PFSK-1 (cell line): ENCODE data around the gene GALNT10.

ENCODE experiments used
- FOXP2 ChIP-seq: optimal IDR thresholded peaks from 2 replicates; pipeline ENCODE3; 2011; ENCODE audit warnings: borderline replicate concordance, control low read depth, inconsistent platforms; ENCODE audit not compliant: insufficient read depth; ENCODE audit errors: extremely low read length, extremely low read depth
- POLR2AphosphoS5 ChIP-seq: IDR thresholded peaks from 2 replicates; pipeline ENCODE4 v1.6.1; 2012; ENCODE audit warnings: low read depth, mild to moderate bottlenecking, control low read depth, low read length, moderate library complexity
- SIN3A ChIP-seq: IDR thresholded peaks from 2 replicates; pipeline ENCODE4 v1.6.1; 2012; ENCODE audit warnings: mild to moderate bottlenecking, low read length, moderate library complexity, borderline replicate concordance; ENCODE audit not compliant: insufficient read depth
- TAF1 ChIP-seq: IDR thresholded peaks from 2 replicates; pipeline ENCODE4 v1.6.1; 2012; ENCODE audit warnings: low read length, control low read depth, borderline replicate concordance; ENCODE audit not compliant: insufficient read depth
- TF ChIP-seq, protein P1 (sequence below), 2 experiments: IDR thresholded peaks; 2 replicates each; pipeline versions ENCODE4 v1.6.1 to v1.8.0; 2011 to 2012; ENCODE audit warnings: low read depth in 2 of 2, low read length in 2 of 2, control low read depth in 1 of 2, inconsistent platforms in 1 of 2, mild to moderate bottlenecking in 1 of 2, moderate library complexity in 1 of 2; ENCODE audit not compliant: insufficient read depth in 1 of 2

GALNT10 gene

GRCh38 chr5:154168395-154168794 is 22.1 kb upstream of the GALNT10 start:
- TF ChIP-seq FOXP2 (no peak), SIN3A (no peak), TAF1 (no peak), POLR2AphosphoS5 (no peak)
- TF ChIP-seq, protein P1, sequence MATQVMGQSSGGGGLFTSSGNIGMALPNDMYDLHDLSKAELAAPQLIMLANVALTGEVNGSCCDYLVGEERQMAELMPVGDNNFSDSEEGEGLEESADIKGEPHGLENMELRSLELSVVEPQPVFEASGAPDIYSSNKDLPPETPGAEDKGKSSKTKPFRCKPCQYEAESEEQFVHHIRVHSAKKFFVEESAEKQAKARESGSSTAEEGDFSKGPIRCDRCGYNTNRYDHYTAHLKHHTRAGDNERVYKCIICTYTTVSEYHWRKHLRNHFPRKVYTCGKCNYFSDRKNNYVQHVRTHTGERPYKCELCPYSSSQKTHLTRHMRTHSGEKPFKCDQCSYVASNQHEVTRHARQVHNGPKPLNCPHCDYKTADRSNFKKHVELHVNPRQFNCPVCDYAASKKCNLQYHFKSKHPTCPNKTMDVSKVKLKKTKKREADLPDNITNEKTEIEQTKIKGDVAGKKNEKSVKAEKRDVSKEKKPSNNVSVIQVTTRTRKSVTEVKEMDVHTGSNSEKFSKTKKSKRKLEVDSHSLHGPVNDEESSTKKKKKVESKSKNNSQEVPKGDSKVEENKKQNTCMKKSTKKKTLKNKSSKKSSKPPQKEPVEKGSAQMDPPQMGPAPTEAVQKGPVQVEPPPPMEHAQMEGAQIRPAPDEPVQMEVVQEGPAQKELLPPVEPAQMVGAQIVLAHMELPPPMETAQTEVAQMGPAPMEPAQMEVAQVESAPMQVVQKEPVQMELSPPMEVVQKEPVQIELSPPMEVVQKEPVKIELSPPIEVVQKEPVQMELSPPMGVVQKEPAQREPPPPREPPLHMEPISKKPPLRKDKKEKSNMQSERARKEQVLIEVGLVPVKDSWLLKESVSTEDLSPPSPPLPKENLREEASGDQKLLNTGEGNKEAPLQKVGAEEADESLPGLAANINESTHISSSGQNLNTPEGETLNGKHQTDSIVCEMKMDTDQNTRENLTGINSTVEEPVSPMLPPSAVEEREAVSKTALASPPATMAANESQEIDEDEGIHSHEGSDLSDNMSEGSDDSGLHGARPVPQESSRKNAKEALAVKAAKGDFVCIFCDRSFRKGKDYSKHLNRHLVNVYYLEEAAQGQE (IDR thresholded peaks at IDR 0.05; ENCODE audit: insufficient read depth in 1 of 2, low read depth in 2 of 2, low read length in 2 of 2): no peak

DNA sequence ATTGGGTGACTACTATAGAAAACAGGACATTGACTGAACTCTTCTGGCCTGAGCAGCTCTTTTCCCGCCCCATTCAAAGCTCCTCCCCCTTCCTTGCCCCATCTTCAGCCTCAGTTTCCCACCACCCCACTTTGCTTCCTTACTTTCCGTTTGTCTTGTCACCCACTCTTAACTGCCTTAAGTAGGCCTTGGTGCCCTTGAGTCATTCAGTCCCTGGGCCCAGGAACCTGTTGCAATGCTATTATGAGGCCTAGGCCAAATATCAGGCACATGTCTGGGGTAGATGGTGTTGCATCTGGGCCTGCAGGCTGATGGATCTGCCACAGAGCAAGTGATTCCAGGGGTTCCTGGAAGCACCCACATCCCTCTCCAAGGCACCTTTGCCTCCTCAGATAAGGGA is 17.7 kb upstream of the GALNT10 start:
- TF ChIP-seq TAF1 (no peak), SIN3A (no peak), FOXP2 (no peak), POLR2AphosphoS5 (no peak)
- TF ChIP-seq, protein P1 (IDR thresholded peaks at IDR 0.05; ENCODE audit: insufficient read depth in 1 of 2, low read depth in 2 of 2, low read length in 2 of 2): no peak

DNA sequence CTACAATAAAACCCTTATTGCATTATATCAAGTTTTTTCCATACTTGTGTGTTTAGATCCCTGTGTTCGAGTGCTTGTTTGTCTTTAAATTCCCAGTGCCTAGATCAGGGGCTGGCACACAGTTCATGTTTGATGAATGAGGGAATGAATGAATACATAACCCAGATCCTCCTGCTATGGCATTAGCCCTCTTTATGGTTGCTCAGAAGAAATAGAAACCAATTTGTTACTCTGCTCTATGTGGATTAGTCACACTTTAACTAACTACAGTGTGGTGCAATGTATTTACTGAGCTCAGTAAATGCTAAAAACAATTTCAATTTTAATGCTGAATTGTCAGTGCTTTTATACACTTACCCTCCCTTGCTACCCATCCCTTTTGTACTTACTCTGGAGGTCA is 16.4 kb upstream of the GALNT10 start:
- TF ChIP-seq POLR2AphosphoS5 (no peak), SIN3A (no peak), TAF1 (no peak), FOXP2 (no peak)
- TF ChIP-seq, protein P1 (IDR thresholded peaks at IDR 0.05; ENCODE audit: insufficient read depth in 1 of 2, low read depth in 2 of 2, low read length in 2 of 2): no peak

- TF ChIP-seq, protein P1 (IDR thresholded peaks at IDR 0.05; ENCODE audit: insufficient read depth in 1 of 2, low read depth in 2 of 2, low read length in 2 of 2): no peak
Measured at GRCh38 chr5:154176181-154176580, 14.4 kb upstream of the GALNT10 start.

DNA sequence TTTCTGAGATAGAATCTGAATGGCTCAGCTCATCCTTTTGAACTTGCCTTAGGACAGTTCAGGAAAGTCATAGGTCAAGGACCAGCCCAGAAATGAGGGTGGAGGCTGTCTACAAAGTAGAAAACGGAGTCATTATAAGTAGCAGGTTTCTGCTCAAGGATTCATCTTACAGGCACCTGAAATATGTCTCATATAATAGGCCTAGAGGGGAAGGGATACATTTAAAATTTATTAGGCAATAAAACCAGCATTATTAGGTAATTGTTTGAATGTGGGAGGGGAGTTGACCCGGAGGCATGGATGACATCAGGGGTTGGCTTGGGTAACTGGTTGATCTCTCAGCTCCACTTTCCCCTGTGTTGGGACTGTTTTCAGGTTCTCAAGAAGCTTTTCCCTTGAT is 11.9 kb upstream of the GALNT10 start:
- TF ChIP-seq FOXP2: no peak
- TF ChIP-seq, protein P1 (IDR thresholded peaks at IDR 0.05; ENCODE audit: insufficient read depth in 1 of 2, low read depth in 2 of 2, low read length in 2 of 2): no peak
- no peak for TF ChIP-seq SIN3A
- no peak for TF ChIP-seq POLR2AphosphoS5
- no peak for TF ChIP-seq TAF1
